H1 (cell line): Measurements from ENCODE around the gene STK11. TPM values are rescaled to one million over a fixed set of nuclear protein-coding genes. Genes with fewer than 3 reads are reported as not detected.

ENCODE experiments used
- CTCF ChIA-PET: fragments of 300-600 bp; sonication (Branson Sonifier 250); formaldehyde crosslinking; loops from one replicate; lab custom pipeline; 2021; ENCODE audit not compliant: partially characterized antibody; lab: Charles Lee
- POLR2A ChIA-PET: fragments of 300-600 bp; sonication (Branson Sonifier 250); formaldehyde crosslinking; loops from one replicate; lab custom pipeline; 2021; ENCODE audit warnings: inconsistent platforms; ENCODE audit not compliant: partially characterized antibody; lab: Charles Lee
- DNase-seq, 2 experiments: peaks; one replicate each; pipeline versions ENCODE4 v3.0.0 to v3.0.0-alpha.2; 2010 to 2022; ENCODE audit warnings: low spot score in 2 of 2, low read depth in 1 of 2, mixed read lengths in 1 of 2
- FAIRE-seq: peaks from 2 replicates; lab custom pipeline; 2011; peaks lifted over from hg19 to GRCh38; lab: Jason Lieb, UNC
- H2AFZ ChIP-seq: 2 replicates; pipeline ENCODE4 v1.8.1; 2012; ENCODE audit warnings: low read length, inconsistent platforms
- H2AK5ac ChIP-seq: 2 replicates; pipeline ENCODE4 v1.6.1; 2013; ENCODE audit warnings: low read depth, low read length
- H2BK120ac ChIP-seq: replicated peaks from 2 replicates; pipeline ENCODE3; 2013; ENCODE audit warnings: low read depth, low read length, inconsistent platforms
- H2BK12ac ChIP-seq: 2 replicates; pipeline ENCODE4 v1.6.1; 2013; ENCODE audit warnings: low read depth, low read length
- H2BK15ac ChIP-seq: 2 replicates; pipeline ENCODE4 v1.6.1; 2013; ENCODE audit warnings: low read length
- H2BK20ac ChIP-seq: 2 replicates; pipeline ENCODE4 v1.6.1; 2013; ENCODE audit warnings: low read length
- H2BK5ac ChIP-seq: 2 replicates; pipeline ENCODE4 v1.6.1; 2013; ENCODE audit warnings: low read depth, low read length
- H3K14ac ChIP-seq: 2 replicates; pipeline ENCODE4 v1.6.1; 2013; ENCODE audit warnings: inconsistent platforms; ENCODE audit not compliant: insufficient read length
- H3K18ac ChIP-seq: 2 replicates; pipeline ENCODE4 v1.6.1; 2013; ENCODE audit warnings: low read length; ENCODE audit errors: extremely low read depth
- H3K23ac ChIP-seq: 2 replicates; pipeline ENCODE4 v1.6.1; 2013; ENCODE audit warnings: inconsistent platforms; ENCODE audit not compliant: insufficient read length
- H3K23me2 ChIP-seq: 2 replicates; pipeline ENCODE4 v1.6.1; 2013; ENCODE audit warnings: low read depth, low read length
- H3K27ac ChIP-seq: 2 replicates; pipeline ENCODE4 v1.6.1; 2011; ENCODE audit warnings: low read depth, low read length, inconsistent platforms
- H3K27me3 ChIP-seq, 4 experiments: replicated peaks in 1 of 4; 1 replicate in 1 of 4; 2 replicates in 3 of 4; pipeline versions ENCODE4 v1.6.1 to v1.8.1; 2011 to 2013; ENCODE audit warnings: low read length in 3 of 4, mild to moderate bottlenecking in 3 of 4, inconsistent platforms in 2 of 4, mixed read lengths in 2 of 4, moderate library complexity in 1 of 4; ENCODE audit not compliant: control insufficient read depth in 3 of 4, insufficient read depth in 3 of 4; ENCODE audit errors: extremely low read depth in 1 of 4
- H3K36me3 ChIP-seq, 4 experiments: 2 replicates each; pipeline versions ENCODE4 v1.6.1 to v1.8.1; 2011 to 2013; ENCODE audit warnings: mild to moderate bottlenecking in 4 of 4, low read length in 3 of 4, moderate library complexity in 2 of 4, control low read depth in 1 of 4, inconsistent platforms in 1 of 4; ENCODE audit not compliant: insufficient read depth in 4 of 4, control insufficient read depth in 2 of 4
- H3K4ac ChIP-seq: replicated peaks from 2 replicates; pipeline ENCODE3; 2013; ENCODE audit warnings: low read length, low read depth, mixed read lengths, inconsistent platforms; ENCODE audit not compliant: insufficient read length
- H3K4me1 ChIP-seq, 4 experiments: replicated peaks in 1 of 4; 1 replicate in 1 of 4; 2 replicates in 3 of 4; pipeline versions ENCODE4 v1.6.1 to v1.8.1; 2011 to 2013; ENCODE audit warnings: low read length in 3 of 4, inconsistent platforms in 2 of 4, mixed read lengths in 1 of 4; ENCODE audit not compliant: insufficient read depth in 4 of 4, control insufficient read depth in 3 of 4
- H3K4me2 ChIP-seq, 2 experiments: 2 replicates each; pipeline versions ENCODE4 v1.6.1 to v1.8.1; 2011 to 2013; ENCODE audit warnings: low read depth in 2 of 2, low read length in 2 of 2, control low read depth in 1 of 2, inconsistent platforms in 1 of 2, mild to moderate bottlenecking in 1 of 2; ENCODE audit not compliant: insufficient read depth in 1 of 2
- H3K4me3 ChIP-seq, 4 experiments: fragments of 200-600, 300-600 bp in 1 of 4; sonication (generic), shearing (Covaris generic), sonication (Bioruptor Twin) in 1 of 4; 2 replicates each; pipeline versions ENCODE4 v1.5.1 to v1.8.1; 2011 to 2016; ENCODE audit warnings: low read length in 4 of 4, low read depth in 3 of 4, control low read depth in 2 of 4, inconsistent platforms in 2 of 4, mild to moderate bottlenecking in 2 of 4, mixed read lengths in 1 of 4, moderate library complexity in 1 of 4; ENCODE audit not compliant: insufficient read depth in 2 of 4; ENCODE audit errors: extremely low read depth in 1 of 4
- H3K56ac ChIP-seq: replicated peaks from 2 replicates; pipeline ENCODE3; 2013; ENCODE audit warnings: low read depth, mild to moderate bottlenecking, mixed read lengths, low read length, inconsistent platforms; ENCODE audit not compliant: insufficient read length
- H3K79me1 ChIP-seq: 2 replicates; pipeline ENCODE4 v1.6.1; 2013; ENCODE audit warnings: low read depth, low read length, control low read depth
- H3K79me2 ChIP-seq, 2 experiments: 2 replicates each; pipeline versions ENCODE4 v1.6.1 to v1.8.1; 2012 to 2013; ENCODE audit warnings: low read length in 2 of 2, mild to moderate bottlenecking in 2 of 2, inconsistent platforms in 1 of 2; ENCODE audit not compliant: insufficient read depth in 2 of 2, control insufficient read depth in 1 of 2
- H3K9ac ChIP-seq, 4 experiments: replicated peaks in 1 of 4; 1 replicate in 1 of 4; 2 replicates in 3 of 4; pipeline versions ENCODE4 v1.6.1 to v1.8.1; 2011 to 2013; ENCODE audit warnings: low read depth in 3 of 4, low read length in 3 of 4, control low read depth in 2 of 4, mild to moderate bottlenecking in 2 of 4, moderate library complexity in 2 of 4, inconsistent platforms in 1 of 4; ENCODE audit errors: extremely low read depth in 1 of 4
- H3K9me3 ChIP-seq, 2 experiments: 2 replicates each; pipeline versions ENCODE4 v1.6.1 to v1.8.1; 2012 to 2013; ENCODE audit warnings: mild to moderate bottlenecking in 2 of 2, moderate library complexity in 2 of 2, control low read depth in 1 of 2, inconsistent platforms in 1 of 2, low read depth in 1 of 2, low read length in 1 of 2, mixed read lengths in 1 of 2; ENCODE audit not compliant: insufficient read depth in 2 of 2
- H4K20me1 ChIP-seq, 2 experiments: replicated peaks in 1 of 2; 2 replicates each; pipeline versions ENCODE3 to v1.8.1; 2011 to 2013; ENCODE audit warnings: inconsistent platforms in 2 of 2, low read length in 2 of 2, mild to moderate bottlenecking in 1 of 2; ENCODE audit not compliant: insufficient read depth in 2 of 2, control insufficient read depth in 1 of 2
- H4K5ac ChIP-seq: 2 replicates; pipeline ENCODE4 v1.6.1; 2013; ENCODE audit warnings: low read length, low read depth, mixed read lengths, inconsistent platforms; ENCODE audit not compliant: insufficient read length
- H4K8ac ChIP-seq: 2 replicates; pipeline ENCODE4 v1.8.0; 2013; ENCODE audit warnings: mild to moderate bottlenecking, moderate library complexity, low read length, inconsistent platforms; ENCODE audit not compliant: insufficient read depth; ENCODE audit errors: extremely low read depth
- H4K91ac ChIP-seq: replicated peaks from 2 replicates; pipeline ENCODE3; 2013; ENCODE audit warnings: low read length, mixed read lengths, inconsistent platforms; ENCODE audit not compliant: insufficient read length
- BCL11A ChIP-seq, 2 experiments: IDR thresholded peaks; one replicate each; pipeline ENCODE4 v1.6.1; 2011; ENCODE audit warnings: low read depth in 2 of 2, low read length in 2 of 2, mild to moderate bottlenecking in 2 of 2
- BRCA1 ChIP-seq: IDR thresholded peaks from 2 replicates; pipeline ENCODE4 v1.6.1; 2012; ENCODE audit warnings: low read depth, low read length, improper control_type of control experiment
- RXRA ChIP-seq: IDR thresholded peaks from 2 replicates; pipeline ENCODE4 v1.6.1; 2011; ENCODE audit warnings: low read depth, mild to moderate bottlenecking, low read length, moderate library complexity; ENCODE audit not compliant: insufficient read depth
- SP2 ChIP-seq: IDR thresholded peaks from 2 replicates; pipeline ENCODE4 v1.6.1; 2012; ENCODE audit warnings: mild to moderate bottlenecking, low read length, inconsistent platforms
- TAF7 ChIP-seq: optimal IDR thresholded peaks from 2 replicates; pipeline ENCODE3; 2011; ENCODE audit warnings: low read depth, mild to moderate bottlenecking, inconsistent platforms, low read length, moderate library complexity, borderline replicate concordance
- TEAD4 ChIP-seq: IDR thresholded peaks from 2 replicates; pipeline ENCODE4 v1.6.1; 2012; ENCODE audit warnings: low read depth, low read length, inconsistent platforms, mixed read lengths
- WGBS, 2 experiments: shearing (Covaris generic) in 1 of 2; methylation state at CpG; one replicate each; pipeline versions ENCODE4 v1.1.6 to v1.1.7; 2013 to 2015; ENCODE audit warnings: low lambda C conversion rate in 2 of 2, mixed read lengths in 2 of 2, inconsistent platforms in 1 of 2, low coverage in 1 of 2, missing lambda C conversion rate in 1 of 2; ENCODE audit not compliant: insufficient replicate concordance in 2 of 2, insufficient coverage in 1 of 2, insufficient read length in 1 of 2; ENCODE audit errors: extremely low coverage in 1 of 2, missing lambda C conversion rate in 1 of 2; 5-methylcytosine and 5-hydroxymethylcytosine counted together
- polyA plus RNA-seq, 7 experiments: library from polyadenylated mRNA; depleted of rRNA in 3 of 7; stranded (reverse) in 5 of 7; unstranded in 2 of 7; fragments of >200 nt in 5 of 7; fragments of 200-250 nt in 2 of 7; gene quantifications; 1 replicate in 5 of 7; 2 replicates in 1 of 7; 4 replicates in 1 of 7; pipeline versions ENCODE4 v1.2.1 to v1.2.3, GENCODE V29; 2011 to 2013; ENCODE audit warnings: missing spikeins in 2 of 7, mixed read lengths in 2 of 7
- total RNA-seq: library from RNA; stranded (reverse); fragmentation: NEBNext Ultra II Directional; extraction: Animal tissue kit (Norgen Biotek cat#: 25700); gene quantifications from 2 replicates; pipeline ENCODE4 v1.2.1, GENCODE V29; 2021
- TF ChIP-seq, protein P1 (sequence below), 3 experiments: IDR thresholded peaks; 1 replicate in 2 of 3; 2 replicates in 1 of 3; pipeline versions ENCODE4 v1.5.1 to v1.6.1; 2011; ENCODE audit warnings: low read length in 3 of 3, mild to moderate bottlenecking in 3 of 3, inconsistent platforms in 2 of 3, low read depth in 1 of 3, moderate library complexity in 1 of 3; ENCODE audit not compliant: insufficient read depth in 1 of 3; ENCODE audit errors: control extremely low read depth in 1 of 3
- TF ChIP-seq, protein P2 (sequence below): IDR thresholded peaks from 2 replicates; pipeline ENCODE4 v1.6.1; 2012; ENCODE audit warnings: inconsistent platforms

STK11 gene
- total and polyA plus RNA-seq, 2 of the 8 experiments (the other 6 are each of a cell fraction or from before 2014, with no cell fraction given) = 45.3 to 70.7 TPM

GRCh38 chr19:1166872-1167573, 38.6 kb upstream of the STK11 start:
- Histone ChIP-seq H3K27ac (no peak overlapping the region), H3K79me1 (peaks cover 44% of the 10 kb centered on the region), H4K91ac (peak overlapping the region; percentile 59), H3K56ac (no peak overlapping the region), H2AK5ac (no peak overlapping the region), H4K20me1 (peaks cover 0 to 41% of the 10 kb centered on the region in 2 experiments), H3K9me3 (no peaks in the 10 kb centered on the region), H3K18ac (no peak overlapping the region), H3K36me3 (peaks cover 0 to 2% (median 0%) of the 10 kb centered on the region in 4 experiments; a peak in 1 of 8 replicates), H3K27me3 (no peaks in the 10 kb centered on the region; a peak in 1 of 7 replicates), H3K4me3 (no peak overlapping the region), H2BK15ac (no peak overlapping the region), H4K8ac (no peak overlapping the region; the same call in 1 of the 2 replicates), H4K5ac (no peak overlapping the region), H3K9ac (peak overlapping the region in 1 of 4 experiments; percentile 19; a peak in 1 of 7 replicates), H2BK120ac (no peak overlapping the region), H3K4me1 (peaks cover 0 to 23% (median 16%) of the 10 kb centered on the region in 4 experiments; a peak in 5 of 7 replicates), H3K23ac (no peak overlapping the region), H2BK12ac (peak overlapping the region; percentile 60; the same call in 1 of the 2 replicates), H2BK20ac (no peak overlapping the region), H3K23me2 (peaks cover 4% of the 10 kb centered on the region; the same call in 1 of the 2 replicates), H3K4ac (no peak overlapping the region), H2AFZ (no peak overlapping the region), H3K79me2 (peaks cover 10 to 57% of the 10 kb centered on the region in 2 experiments), H2BK5ac (0 out of 2 replicates have a peak overlapping the region, but pooled peaks have one; percentile 30), H3K14ac (no peak overlapping the region), H3K4me2 (no peak overlapping the region)
- POLR2A ChIA-PET = interaction anchor here (0.6 to 2.8 kb wide), 8 partner anchors 21 to 140 kb away, joined by 3 to 10 read pairs (median 4); no protein-coding TSS in a partner anchor
- no peak for DNase-seq
- WGBS, 2 experiments = 93% methylated on average over 30 of the region's 33 CpGs; no CpG with 5 or more reads in 1 of the 2 experiments
- CTCF ChIA-PET = interaction anchor here (0.9 to 3.0 kb wide), 10 partner anchors 11 to 95 kb away, joined by 3 to 15 read pairs (median 4); no protein-coding TSS in a partner anchor
- FAIRE-seq = no peak
- no peak for TF ChIP-seq SP2
- no peak for TF ChIP-seq TAF7
- no peak for TF ChIP-seq BRCA1
- TF ChIP-seq, protein P1, sequence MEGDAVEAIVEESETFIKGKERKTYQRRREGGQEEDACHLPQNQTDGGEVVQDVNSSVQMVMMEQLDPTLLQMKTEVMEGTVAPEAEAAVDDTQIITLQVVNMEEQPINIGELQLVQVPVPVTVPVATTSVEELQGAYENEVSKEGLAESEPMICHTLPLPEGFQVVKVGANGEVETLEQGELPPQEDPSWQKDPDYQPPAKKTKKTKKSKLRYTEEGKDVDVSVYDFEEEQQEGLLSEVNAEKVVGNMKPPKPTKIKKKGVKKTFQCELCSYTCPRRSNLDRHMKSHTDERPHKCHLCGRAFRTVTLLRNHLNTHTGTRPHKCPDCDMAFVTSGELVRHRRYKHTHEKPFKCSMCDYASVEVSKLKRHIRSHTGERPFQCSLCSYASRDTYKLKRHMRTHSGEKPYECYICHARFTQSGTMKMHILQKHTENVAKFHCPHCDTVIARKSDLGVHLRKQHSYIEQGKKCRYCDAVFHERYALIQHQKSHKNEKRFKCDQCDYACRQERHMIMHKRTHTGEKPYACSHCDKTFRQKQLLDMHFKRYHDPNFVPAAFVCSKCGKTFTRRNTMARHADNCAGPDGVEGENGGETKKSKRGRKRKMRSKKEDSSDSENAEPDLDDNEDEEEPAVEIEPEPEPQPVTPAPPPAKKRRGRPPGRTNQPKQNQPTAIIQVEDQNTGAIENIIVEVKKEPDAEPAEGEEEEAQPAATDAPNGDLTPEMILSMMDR (IDR thresholded peaks at IDR 0.05; ENCODE audit: control extremely low read depth in 1 of 3, insufficient read depth in 1 of 3, low read depth in 1 of 3, low read length in 3 of 3) = no peak
- TF ChIP-seq BCL11A (IDR thresholded peaks at IDR 0.05; ENCODE audit: low read depth in 2 of 2, low read length in 2 of 2) = no peak
- no peak for TF ChIP-seq RXRA
- TF ChIP-seq, protein P2, sequence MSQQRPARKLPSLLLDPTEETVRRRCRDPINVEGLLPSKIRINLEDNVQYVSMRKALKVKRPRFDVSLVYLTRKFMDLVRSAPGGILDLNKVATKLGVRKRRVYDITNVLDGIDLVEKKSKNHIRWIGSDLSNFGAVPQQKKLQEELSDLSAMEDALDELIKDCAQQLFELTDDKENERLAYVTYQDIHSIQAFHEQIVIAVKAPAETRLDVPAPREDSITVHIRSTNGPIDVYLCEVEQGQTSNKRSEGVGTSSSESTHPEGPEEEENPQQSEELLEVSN = no peak
- no peak for TF ChIP-seq TEAD4
